K562 (cell line): ENCODE data around the gene FOXB2. TPM values are rescaled to one million over a fixed set of nuclear protein-coding genes. Genes with fewer than 3 reads are reported as not detected.

Experiments used
- ATAC-seq: fragments of 200-7000 bp; cut with Tn5 transposase; 3 replicates; pipeline ENCODE4 v1.9.1; 2020; ENCODE audit warnings: moderate library complexity
- BruUV-seq: library from RNA; stranded (reverse); fragments of 400-500 nt; replicated peaks from 2 replicates; lab custom pipeline; 2021; lab: Mats Ljungman, UMichigan
- CTCF ChIA-PET: fragments of 300-600 bp; formaldehyde crosslinking; extraction: SDS; loops from one replicate; lab custom pipeline; 2021; ENCODE audit warnings: low intra/inter-chr PET ratio; lab: Yijun Ruan, JAX
- POLR2A ChIA-PET: fragments of 300-600, 350-650 bp; sonication (Branson Sonifier 250); formaldehyde crosslinking; extraction: SDS; loops from one replicate; lab custom pipeline; 2021; ENCODE audit warnings: antibody characterized with exemption, inconsistent platforms; lab: Yijun Ruan, JAX
- DNase-seq, 4 experiments: peaks; one replicate each; pipeline versions ENCODE4 v3.0.0 to v3.0.0-alpha.2; 2011 to 2018; ENCODE audit warnings: low spot score in 3 of 4, mixed read lengths in 3 of 4; ENCODE audit errors: extremely low read depth in 1 of 4
- FAIRE-seq: peaks from 2 replicates; lab custom pipeline; 2011; peaks lifted over from hg19 to GRCh38; lab: Jason Lieb, UNC
- H2AFZ ChIP-seq: 2 replicates; pipeline ENCODE4 v1.6.0; 2011; ENCODE audit warnings: low read depth, low read length, control low read depth, inconsistent platforms
- H3K27ac ChIP-seq: fragments of 200-600 bp; 3 replicates; pipeline ENCODE4 v1.8.0; 2011; ENCODE audit warnings: low read depth, mild to moderate bottlenecking, control low read depth, inconsistent platforms, low read length, moderate library complexity, mixed read lengths; ENCODE audit errors: extremely low read depth
- H3K27me3 ChIP-seq, 2 experiments: fragments of 300-600 bp in 1 of 2; 2 replicates in 1 of 2; 3 replicates in 1 of 2; pipeline versions ENCODE4 v1.6.0 to v1.8.0; 2011; ENCODE audit warnings: inconsistent platforms in 2 of 2, low read length in 2 of 2, mild to moderate bottlenecking in 1 of 2, mixed read lengths in 1 of 2, moderate library complexity in 1 of 2; ENCODE audit not compliant: control insufficient read depth in 2 of 2, insufficient read depth in 2 of 2
- H3K36me3 ChIP-seq: fragments of 300-600 bp; 3 replicates; pipeline ENCODE4 v1.8.0; 2011; ENCODE audit warnings: mild to moderate bottlenecking, low read length, inconsistent platforms; ENCODE audit not compliant: control insufficient read depth, insufficient read depth
- H3K4me1 ChIP-seq, 2 experiments: fragments of 200-600 bp in 1 of 2; replicated peaks in 1 of 2; 2 replicates in 1 of 2; 3 replicates in 1 of 2; pipeline versions ENCODE4 v1.5.1 to v1.8.0; 2011; ENCODE audit warnings: inconsistent platforms in 2 of 2, low read length in 2 of 2, mild to moderate bottlenecking in 1 of 2, mixed read lengths in 1 of 2, moderate library complexity in 1 of 2; ENCODE audit not compliant: control insufficient read depth in 2 of 2, insufficient read depth in 2 of 2
- H3K4me2 ChIP-seq: 2 replicates; pipeline ENCODE4 v1.6.1; 2011; ENCODE audit warnings: low read length, control low read depth, inconsistent platforms, mixed read lengths; ENCODE audit not compliant: insufficient read depth
- H3K4me3 ChIP-seq: fragments of 200-600 bp; sonication (generic), shearing (Covaris generic); 2 replicates; pipeline ENCODE4 v1.5.1; 2016; ENCODE audit warnings: control low read depth, inconsistent platforms
- H3K79me2 ChIP-seq: fragments of 200-600 bp; 3 replicates; pipeline ENCODE4 v1.8.0; 2011; ENCODE audit warnings: low read length, inconsistent platforms; ENCODE audit not compliant: control insufficient read depth, insufficient read depth
- H3K9ac ChIP-seq, 2 experiments: 2 replicates each; pipeline versions ENCODE4 v1.6.0 to v1.6.1; 2011; ENCODE audit warnings: low read depth in 2 of 2, low read length in 2 of 2, control low read depth in 1 of 2, inconsistent platforms in 1 of 2, mild to moderate bottlenecking in 1 of 2, mixed read lengths in 1 of 2; ENCODE audit not compliant: insufficient read depth in 1 of 2
- H3K9me1 ChIP-seq: one replicate; pipeline ENCODE4 v1.6.0; 2011; ENCODE audit warnings: inconsistent platforms, mild to moderate bottlenecking, low read length, moderate library complexity; ENCODE audit not compliant: control insufficient read depth, insufficient read depth
- H3K9me3 ChIP-seq: replicated peaks from 2 replicates; pipeline ENCODE4 v1.5.1; 2011; ENCODE audit warnings: low read depth, low read length, inconsistent platforms; ENCODE audit not compliant: control insufficient read depth, insufficient read depth
- H4K20me1 ChIP-seq: replicated peaks from 2 replicates; pipeline ENCODE4 v1.6.1; 2011; ENCODE audit warnings: low read length, inconsistent platforms, mixed read lengths; ENCODE audit not compliant: control insufficient read depth, insufficient read depth
- CBX8 ChIP-seq: fragments of 200-600 bp; sonication (generic); IDR thresholded peaks from 2 replicates; pipeline ENCODE4 v1.6.1; 2012; ENCODE audit warnings: borderline replicate concordance, mixed run types, low read depth, mild to moderate bottlenecking, moderate library complexity, mixed read lengths, low read length, control low read depth, inconsistent platforms; ENCODE audit not compliant: poor library complexity, severe bottlenecking; ENCODE audit errors: extremely low read depth
- COPS2 ChIP-seq: fragments of 450-650 bp; conservative IDR thresholded peaks from 2 replicates; pipeline ENCODE4 v1.6.1; 2016; ENCODE audit warnings: mild to moderate bottlenecking, moderate library complexity
- ETV1 ChIP-seq: fragments of 450-650 bp; conservative IDR thresholded peaks from 2 replicates; pipeline ENCODE4 v1.6.1; 2016; ENCODE audit warnings: missing genetic modification characterization, control low read depth, low read depth, missing compliant biosample characterization
- GMEB1 ChIP-seq: fragments of 250-450 bp; sonication (Bioruptor Pico); IDR thresholded peaks from 2 replicates; pipeline ENCODE4 v1.4.0; 2020; ENCODE audit warnings: mild to moderate bottlenecking
- GTF2A2 ChIP-seq: IDR thresholded peaks from 2 replicates; pipeline ENCODE4 v1.6.1; 2016; ENCODE audit warnings: mild to moderate bottlenecking, missing genetic modification characterization, missing compliant biosample characterization
- MBD2 ChIP-seq: sonication (generic); IDR thresholded peaks from 2 replicates; pipeline ENCODE4 v1.6.1; 2016; ENCODE audit warnings: low read depth, borderline replicate concordance
- NELFE ChIP-seq: IDR thresholded peaks from 2 replicates; pipeline ENCODE4 v1.6.1; 2011; ENCODE audit warnings: mild to moderate bottlenecking; ENCODE audit not compliant: insufficient read depth, insufficient read length
- RFX7 ChIP-seq: fragments of 250-450 bp; sonication (Bioruptor Pico); IDR thresholded peaks from 2 replicates; pipeline ENCODE4 v1.5.1; 2021; ENCODE audit warnings: mild to moderate bottlenecking
- RUNX1 ChIP-seq: sonication (generic); IDR thresholded peaks from 2 replicates; pipeline ENCODE4 v1.6.1; 2016; ENCODE audit warnings: antibody characterized with exemption, low read depth
- STAT5B ChIP-seq: fragments of 250-450 bp; sonication (Bioruptor Pico); IDR thresholded peaks from 2 replicates; pipeline ENCODE4 v1.8.0; 2021; ENCODE audit warnings: mild to moderate bottlenecking, inconsistent platforms
- THAP7 ChIP-seq: fragments of 250-450 bp; sonication (Bioruptor Pico); IDR thresholded peaks from 2 replicates; pipeline ENCODE4 v1.5.0; 2021
- ZBTB5 ChIP-seq: fragments of 450-650 bp; IDR thresholded peaks from 2 replicates; pipeline ENCODE4 v1.6.1; 2017; ENCODE audit warnings: antibody characterized with exemption
- WGBS: fragments of 100-300 bp; shearing (Covaris generic); methylation state at CpG from one replicate; pipeline ENCODE4 v1.1.6; 2016; ENCODE audit warnings: low coverage, mixed read lengths; ENCODE audit not compliant: insufficient coverage; ENCODE audit errors: missing lambda C conversion rate; 5-methylcytosine and 5-hydroxymethylcytosine counted together
- in situ Hi-C: fragments of 300-500 bp; cut with MboI; formaldehyde crosslinking; loops from 4 replicates; pipeline ENCODE4 v1.15.0; 2018; ENCODE audit warnings: inconsistent platforms, mixed read lengths
- intact Hi-C: fragments of 100-400 bp; cut with micrococcal nuclease; formaldehyde crosslinking; loops from 2 replicates; pipeline ENCODE4 v1.14.2; 2022
- polyA plus RNA-seq, 8 experiments: library from polyadenylated mRNA; depleted of rRNA in 4 of 8; stranded (reverse) in 5 of 8; unstranded in 3 of 8; fragments of >200 nt; fragmentation: Nextera tagmentation in 2 of 8; fragmentation: Illumina TruSeq in 1 of 8; extraction: Ambion mirVana in 2 of 8; extraction: Trizol in 1 of 8; gene quantifications; 2 replicates each; pipeline versions ENCODE4 v1.2.1 to v1.2.3, GENCODE V29; 2011 to 2014; ENCODE audit warnings: inconsistent platforms in 1 of 8, missing spikeins in 1 of 8
- total RNA-seq, 7 experiments: library from RNA; depleted of rRNA in 6 of 7; stranded (reverse); fragments of >200 nt in 6 of 7; fragmentation: Illumina TruSeq in 2 of 7; extraction: Trizol in 2 of 7; gene quantifications; 2 replicates each; pipeline versions ENCODE4 v1.2.1 to v1.2.3, GENCODE V29; 2011 to 2021; ENCODE audit warnings: low replicate concordance in 1 of 7

FOXB2 gene
- total and polyA plus RNA-seq, 9 of the 15 experiments (the other 6 are each of a cell fraction or from before 2014, with no cell fraction given): not detected

GRCh38 chr9:77028478-77028877, 9.0 kb downstream of the FOXB2 start:
- no TSS peak for BruUV-seq
- H3K9ac ChIP-seq: no peak overlapping the region
- H3K4me2 ChIP-seq: no peak overlapping the region
- H2AFZ ChIP-seq: no peak overlapping the region
- intact Hi-C loops: no loop called here
- no peak for ATAC-seq
- H3K27me3 ChIP-seq: no peaks in the 10 kb centered on the region
- no peaks in the 10 kb centered on the region for H3K79me2 ChIP-seq
- CTCF ChIA-PET: no interaction called here
- 11% methylated on average over 3 of the region's 3 CpGs for WGBS
- no peaks in the 10 kb centered on the region for H4K20me1 ChIP-seq
- H3K9me3 ChIP-seq: no peaks in the 10 kb centered on the region
- FAIRE-seq: no peak
- no peaks in the 10 kb centered on the region for H3K4me1 ChIP-seq
- DNase-seq: no peak
- no peak overlapping the region for H3K27ac ChIP-seq
- H3K4me3 ChIP-seq: no peak overlapping the region
- in situ Hi-C loops: no loop called here
- TF ChIP-seq GTF2A2 (no peak), CBX8 (no peak), THAP7 (no peak), ETV1 (tag) (no peak), MBD2 (no peak), RFX7 (CRISPR knock-in tag) (no peak), GMEB1 (CRISPR knock-in tag) (no peak), COPS2 (no peak), NELFE (no peak), ZBTB5 (no peak), STAT5B (CRISPR knock-in tag) (no peak), RUNX1 (no peak)
- POLR2A ChIA-PET: interaction anchor here (0.7 kb wide), 1 partner anchor 104 kb away, joined by 3 read pairs; no protein-coding TSS in a partner anchor
- no peaks in the 10 kb centered on the region for H3K36me3 ChIP-seq
- H3K9me1 ChIP-seq: no peaks in the 10 kb centered on the region
